GM18873 (cell line): ENCODE results near the gene PDZD8.

ENCODE experiments used
- ATAC-seq: cut with Tn5 transposase; IDR thresholded peaks from one replicate; pipeline ENCODE4 v1.9.1; 2021; ENCODE audit warnings: mild to moderate bottlenecking, moderate library complexity, moderate number of reproducible peaks; ENCODE audit not compliant: unreplicated experiment, low FRiP score

The PDZD8 gene

DNA sequence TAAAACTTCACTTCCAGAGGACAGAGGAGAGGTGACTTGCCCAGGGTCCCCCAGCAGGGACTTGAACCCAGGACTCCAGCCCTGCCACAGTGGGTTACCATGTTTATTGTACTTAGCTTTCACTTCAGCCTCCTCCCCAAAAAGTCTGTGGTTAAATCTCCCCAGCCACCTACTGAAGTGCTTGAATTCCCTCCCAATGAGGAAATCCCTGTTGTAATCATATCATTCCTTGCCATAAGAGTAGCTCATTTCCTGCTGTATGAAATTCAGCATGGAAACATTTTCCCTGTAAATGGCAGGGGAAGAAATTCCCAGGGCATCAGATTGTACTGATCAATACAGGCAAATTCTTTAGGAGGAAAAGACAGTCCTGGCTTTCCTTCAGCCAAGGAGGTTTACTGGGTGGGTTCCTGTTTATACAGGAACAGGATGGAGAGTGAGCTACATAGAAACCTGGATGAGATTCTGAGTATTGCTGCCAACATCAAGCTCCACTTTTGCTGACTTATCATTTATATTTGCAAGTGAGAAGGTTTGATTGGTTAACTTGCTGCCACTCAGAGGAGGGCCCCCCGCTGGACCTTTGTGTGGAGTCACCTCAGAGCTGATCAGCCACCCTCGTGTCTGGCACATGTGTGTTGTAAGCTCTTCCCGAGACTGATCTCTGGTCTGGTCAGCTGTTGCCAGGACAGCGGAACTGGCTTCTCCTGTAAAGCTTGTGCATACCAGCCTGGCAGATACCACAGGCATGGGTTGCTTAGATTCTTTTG, 16.4 kb upstream of the PDZD8 start:
- no peak for ATAC-seq

DNA sequence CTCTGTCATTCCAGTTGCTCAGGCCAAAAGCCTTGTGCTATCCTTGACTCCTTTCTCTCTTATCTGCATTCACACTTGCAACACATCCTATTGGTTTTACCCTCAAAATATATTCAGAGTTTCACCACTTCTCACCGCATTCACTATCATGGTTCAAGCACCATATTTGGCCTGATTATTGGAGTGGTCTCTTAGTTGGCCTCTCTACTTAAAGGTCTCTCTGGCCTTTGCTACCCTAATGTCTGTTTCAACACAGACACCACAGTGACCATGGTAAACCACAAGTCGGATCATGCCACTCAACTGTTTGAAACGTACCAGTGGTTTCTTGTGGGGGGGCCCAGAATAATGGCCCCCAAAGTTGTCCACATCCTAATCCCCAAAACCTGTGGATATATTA, 15.2 kb upstream of the PDZD8 start:
- ATAC-seq = no peak

DNA sequence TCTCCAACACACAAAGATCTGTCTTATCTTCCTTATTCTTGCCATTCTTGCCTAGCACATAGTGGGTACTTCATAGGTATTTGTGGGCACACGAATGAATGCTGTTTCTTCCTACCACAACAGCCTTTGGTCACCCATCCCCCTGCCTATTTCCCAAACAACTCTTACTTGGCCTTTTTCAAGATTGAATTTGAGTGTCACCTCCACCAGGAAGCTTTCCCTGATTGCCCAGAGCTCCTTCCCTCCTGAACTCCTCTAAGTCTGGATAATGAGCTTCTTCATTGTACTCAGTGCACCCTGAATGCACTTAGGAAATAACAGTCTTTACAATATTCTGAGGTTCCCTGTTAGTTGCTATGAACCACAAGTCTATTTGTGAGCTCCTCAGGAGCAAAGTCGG, 11.6 kb upstream of the PDZD8 start:
- ATAC-seq = no peak

DNA sequence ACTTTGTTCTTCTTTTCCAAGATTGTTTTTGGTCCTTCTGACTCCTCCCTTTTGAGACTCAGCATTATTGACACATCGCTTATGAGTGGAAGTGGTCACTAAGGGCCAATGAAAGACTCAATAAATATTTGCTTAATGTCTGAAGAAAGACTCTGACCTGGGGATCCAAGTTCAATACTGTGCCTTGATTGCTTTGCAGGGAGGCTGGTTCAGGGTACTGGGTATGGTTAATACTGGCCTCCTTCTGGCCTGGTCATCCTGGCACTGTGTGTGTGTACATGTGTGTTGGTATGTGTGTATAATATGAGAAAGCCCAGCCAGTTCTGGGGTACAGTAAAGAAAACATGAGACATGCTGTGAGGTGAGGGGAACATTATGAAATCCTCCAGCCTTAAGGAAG, 7.6 kb upstream of the PDZD8 start:
- no peak for ATAC-seq

DNA sequence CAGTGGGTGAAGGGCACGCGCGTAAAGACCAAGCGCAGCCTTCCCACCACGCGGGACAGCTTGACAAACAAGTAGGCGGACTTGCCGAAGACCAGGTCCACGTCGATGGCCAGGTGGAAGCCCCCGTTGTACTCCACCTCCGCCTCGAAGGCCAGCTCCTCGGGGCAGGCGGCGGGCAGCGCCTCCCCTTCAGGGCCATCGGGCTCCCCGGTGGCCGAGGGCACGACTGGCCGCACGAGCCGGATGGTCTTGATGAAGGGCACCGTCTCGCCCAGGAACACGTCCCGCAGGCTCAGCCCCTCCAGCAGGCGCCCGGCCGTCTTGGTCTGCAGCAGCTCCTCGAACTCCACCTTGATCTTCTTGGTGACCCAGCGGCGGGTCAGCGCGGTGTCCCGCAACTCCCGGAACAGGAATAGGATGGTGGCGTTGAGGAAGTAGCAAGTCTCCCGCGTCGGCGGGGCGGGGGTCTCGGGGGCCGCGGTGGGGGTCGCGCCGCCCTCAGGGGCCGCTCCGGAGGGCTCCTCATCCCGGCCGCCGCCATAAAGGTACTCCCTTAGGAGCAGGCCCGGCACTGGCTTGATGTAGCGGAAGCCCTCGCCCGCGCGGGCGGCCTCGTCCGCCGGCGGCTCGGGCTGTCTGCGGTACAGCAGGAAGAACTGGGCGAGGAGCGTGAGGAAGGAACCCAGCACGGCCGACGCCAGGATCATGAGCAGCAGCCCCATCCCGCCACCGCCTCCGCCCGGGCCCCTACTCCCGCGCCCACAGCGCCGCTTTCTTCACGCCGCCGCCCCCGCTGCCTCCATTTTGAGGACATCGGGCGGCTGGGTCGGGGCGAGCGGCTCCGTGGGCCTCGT, 507 bp downstream of the PDZD8 start:
- peak; percentile 20 for ATAC-seq

DNA sequence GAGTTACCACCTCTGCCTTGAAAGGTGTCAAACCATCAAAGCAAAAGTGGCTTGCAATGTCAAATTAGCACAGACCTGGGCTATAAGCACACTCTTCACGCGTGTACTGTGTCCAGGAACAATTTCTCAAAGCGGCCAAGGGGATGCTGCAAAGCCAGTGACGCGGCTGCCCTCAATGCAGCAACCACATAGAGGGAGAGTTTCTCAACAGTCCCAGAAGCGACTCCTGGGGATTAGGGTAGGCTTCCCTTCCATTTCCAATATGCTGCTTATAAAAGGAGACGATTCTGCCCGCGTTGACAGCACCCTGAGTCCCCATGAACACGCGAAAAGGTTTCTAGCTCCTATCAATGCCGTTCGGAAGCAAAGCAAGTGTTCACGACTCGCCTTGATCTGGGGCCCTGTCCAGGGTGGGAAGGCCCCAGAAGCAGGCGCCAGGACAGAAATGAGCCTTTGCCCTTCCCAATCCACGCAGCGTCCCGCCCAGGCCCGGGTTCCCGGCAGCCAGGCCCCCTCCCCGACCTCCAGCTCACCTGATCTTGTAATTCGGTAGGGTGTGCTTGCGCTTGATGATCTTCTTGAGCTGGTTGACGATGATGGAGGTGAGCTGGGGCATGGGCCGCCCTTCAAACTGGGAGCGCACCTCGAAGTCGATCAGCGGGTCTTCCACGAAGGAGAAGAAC, 1.3 kb downstream of the PDZD8 start:
- ATAC-seq = no peak

DNA sequence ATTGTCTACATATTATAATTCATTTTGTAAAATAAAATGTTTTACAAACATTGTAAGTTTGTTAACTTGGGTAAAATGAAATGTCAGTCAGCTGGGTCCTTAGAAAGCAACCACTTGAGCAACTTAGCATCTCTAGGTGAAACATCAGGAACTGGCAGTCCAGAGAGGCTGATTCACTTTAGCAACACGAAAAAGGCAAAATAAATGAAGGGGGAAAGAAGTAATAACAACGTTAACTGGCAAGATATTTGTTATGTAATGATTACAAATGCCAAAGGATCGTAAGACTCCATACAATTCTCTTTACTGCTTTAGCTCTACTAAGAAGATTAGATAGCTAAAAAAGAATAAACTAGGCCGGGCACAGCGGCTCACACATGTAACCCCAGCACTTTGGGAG, 5.0 kb downstream of the PDZD8 start:
- no peak for ATAC-seq

DNA sequence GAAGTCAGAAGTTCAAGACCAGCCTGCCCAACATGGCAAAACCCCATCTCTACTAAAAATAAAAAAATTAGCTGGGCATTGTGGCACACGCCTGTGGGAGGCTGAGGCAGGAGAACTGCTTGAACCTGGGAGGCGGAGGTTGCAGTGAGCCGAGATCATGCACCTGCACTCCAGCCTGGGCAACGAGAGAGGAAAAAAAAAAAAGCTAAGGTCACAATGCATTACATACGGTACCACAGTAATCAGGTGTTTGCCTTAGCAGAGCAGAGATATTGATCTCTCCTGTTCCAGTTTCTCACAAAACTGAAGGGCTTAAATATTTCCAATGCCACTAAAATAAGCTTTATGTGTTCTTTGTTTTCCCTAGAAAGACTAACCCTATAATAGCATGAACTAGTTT, 7.5 kb downstream of the PDZD8 start:
- no peak for ATAC-seq

DNA sequence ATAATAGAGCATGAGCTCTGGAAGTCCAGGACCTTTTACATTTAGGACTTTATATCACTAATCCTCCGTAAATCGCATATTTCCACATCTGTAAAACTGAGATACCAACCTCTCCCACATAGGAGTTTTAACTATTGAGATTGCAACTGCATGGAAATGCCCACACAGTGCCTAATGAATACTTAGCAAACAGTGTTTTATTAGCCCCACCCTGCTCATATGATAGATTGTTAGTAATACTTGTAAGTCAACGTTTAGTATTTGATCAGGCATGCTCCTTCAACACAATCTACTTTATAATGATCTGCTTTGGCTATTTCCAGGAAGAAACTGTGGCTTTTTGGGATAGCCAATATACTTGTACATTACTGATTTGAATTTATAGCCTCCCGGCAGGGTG, 8.5 kb downstream of the PDZD8 start:
- no peak for ATAC-seq

DNA sequence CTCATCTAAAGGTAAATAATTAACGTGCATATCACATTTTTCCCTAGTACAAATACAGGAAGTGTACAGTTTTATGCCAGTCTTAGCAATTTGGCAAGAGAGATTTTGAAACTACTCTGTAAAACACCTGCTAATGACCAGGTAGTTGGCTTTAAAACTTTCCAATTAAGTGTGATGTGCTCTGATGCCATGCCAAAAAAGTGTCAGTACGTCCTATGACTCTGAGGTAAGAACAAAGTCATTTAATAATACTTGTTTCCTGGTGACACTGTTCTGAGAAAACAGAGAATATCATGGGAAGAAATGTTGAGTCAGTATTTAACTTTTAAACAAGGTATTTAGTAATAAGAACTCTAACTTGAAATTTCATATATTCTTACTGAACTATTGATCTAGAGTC, 9.6 kb downstream of the PDZD8 start:
- ATAC-seq = no peak

DNA sequence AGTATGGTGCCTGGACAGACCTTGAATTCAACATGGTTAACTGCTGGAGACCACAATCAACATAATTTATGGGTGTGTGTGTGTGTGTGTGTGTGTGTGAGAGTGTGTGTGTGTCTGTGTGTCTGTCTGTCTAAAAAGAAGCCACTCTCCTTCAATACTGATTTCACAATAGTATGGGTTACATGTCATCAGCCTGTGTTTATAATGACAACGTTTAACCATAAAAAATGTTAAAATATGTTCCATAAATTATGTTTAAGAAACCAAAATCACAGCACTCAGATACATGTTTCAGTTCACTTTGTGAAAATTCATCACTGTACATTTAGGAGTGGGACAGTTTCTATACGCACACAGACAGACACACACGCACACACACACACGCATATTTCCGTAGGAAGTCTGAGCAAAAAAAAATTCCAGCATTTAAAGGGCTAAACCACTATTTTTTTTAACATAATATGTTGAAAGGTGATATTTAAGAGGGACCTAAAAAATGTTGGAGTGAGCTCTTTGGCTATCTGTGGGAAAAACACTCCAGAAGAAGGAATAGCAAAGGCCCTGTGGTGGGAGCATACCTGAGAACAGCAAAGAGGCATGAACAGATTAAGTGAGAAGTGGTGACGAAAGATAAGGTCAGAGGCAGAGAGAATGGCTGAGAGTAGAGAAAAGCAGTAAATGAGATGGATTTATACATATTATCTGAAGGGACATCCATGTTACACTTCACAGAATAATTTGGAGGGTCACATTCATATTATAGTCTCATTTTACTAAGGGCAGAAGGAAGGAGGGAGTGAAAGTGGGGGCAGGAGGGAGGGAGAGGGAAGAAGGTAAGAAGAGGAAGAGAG, 10.9 kb downstream of the PDZD8 start:
- no peak for ATAC-seq

DNA sequence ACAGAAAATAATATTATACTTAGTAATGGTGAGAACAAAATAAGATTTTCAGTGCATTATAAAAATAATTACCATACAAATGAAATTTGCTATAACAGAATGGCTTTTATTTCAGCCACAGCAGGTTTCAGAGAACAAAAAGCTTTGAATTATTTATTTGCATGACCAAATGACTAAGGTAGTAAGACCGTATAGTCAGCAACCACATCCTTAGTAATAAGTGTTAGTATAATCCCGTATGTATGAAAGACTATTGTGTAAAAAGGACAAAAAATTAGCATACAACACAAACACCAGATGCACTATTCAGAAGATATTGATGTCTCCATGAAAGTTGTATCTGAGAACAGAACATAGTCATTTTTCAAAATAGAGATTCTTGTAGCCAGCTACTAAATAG, 12.2 kb downstream of the PDZD8 start:
- ATAC-seq = peak; percentile 38

DNA sequence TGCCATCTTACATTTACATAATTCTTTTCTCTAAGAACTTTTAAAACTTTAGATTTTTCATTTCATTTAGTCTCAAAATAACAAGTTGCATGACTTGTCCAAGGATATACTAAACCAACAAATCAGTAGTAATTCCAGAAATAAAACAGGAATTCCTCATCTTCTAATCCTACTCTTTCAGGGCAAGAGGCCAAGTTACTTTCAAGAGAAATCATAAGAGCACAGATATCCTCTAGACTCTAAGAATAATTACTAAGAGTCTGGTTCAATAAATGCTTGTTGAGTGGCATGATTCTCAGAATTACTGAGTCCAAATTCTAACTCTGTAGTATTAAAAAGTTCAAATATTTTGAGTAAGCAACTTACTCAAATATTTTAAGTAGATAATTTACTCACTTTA, 12.9 kb downstream of the PDZD8 start:
- no peak for ATAC-seq

DNA sequence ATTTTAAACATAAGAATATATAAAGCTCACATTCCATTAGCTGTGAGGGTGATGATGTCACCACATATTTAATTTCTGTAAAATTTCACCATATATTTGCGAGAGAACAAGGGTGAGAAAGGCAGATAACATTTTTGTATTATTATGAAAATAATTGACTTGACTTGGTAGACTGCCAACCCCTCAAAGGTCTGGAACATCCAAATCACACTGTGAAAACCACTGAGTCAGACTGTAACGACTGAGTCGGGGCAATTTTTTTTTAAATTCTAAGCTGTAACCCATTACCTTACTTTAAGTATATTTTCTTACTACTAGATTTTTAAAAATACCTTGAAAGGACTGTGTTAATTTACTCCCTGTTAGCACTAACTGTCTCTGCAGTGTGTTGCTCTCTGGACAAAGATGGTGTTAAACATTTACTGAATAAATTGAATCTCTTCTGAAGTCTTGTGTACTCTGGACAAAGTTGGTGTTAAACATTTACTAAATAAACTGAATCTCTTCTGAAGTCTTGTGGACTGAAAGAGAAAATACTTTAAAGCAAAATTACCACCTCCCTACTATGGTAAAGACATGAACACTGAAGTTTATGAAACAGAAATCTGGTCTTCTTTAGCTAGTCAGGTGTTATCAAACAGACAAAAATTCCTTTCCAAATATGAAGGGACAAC, 14.1 kb downstream of the PDZD8 start:
- ATAC-seq = peak; percentile 58

DNA sequence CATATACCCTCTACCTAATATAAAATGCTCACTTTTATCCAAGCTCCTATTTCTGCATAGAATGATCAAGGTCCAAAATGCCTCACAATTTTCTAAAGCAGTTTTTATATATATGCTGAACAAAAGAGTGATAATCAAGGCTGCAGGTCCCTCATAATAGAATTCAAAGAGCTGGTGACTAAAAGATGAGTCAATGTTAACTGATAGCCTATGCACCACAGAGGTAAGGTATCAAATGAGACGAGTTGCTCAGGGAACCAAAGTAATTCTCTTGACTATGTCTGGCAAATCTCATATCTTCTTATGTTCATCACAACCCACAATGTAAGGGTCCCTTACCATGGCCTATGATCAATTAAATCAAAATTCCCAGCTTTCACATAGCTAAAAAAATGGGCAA, 15.2 kb downstream of the PDZD8 start:
- ATAC-seq = no peak

DNA sequence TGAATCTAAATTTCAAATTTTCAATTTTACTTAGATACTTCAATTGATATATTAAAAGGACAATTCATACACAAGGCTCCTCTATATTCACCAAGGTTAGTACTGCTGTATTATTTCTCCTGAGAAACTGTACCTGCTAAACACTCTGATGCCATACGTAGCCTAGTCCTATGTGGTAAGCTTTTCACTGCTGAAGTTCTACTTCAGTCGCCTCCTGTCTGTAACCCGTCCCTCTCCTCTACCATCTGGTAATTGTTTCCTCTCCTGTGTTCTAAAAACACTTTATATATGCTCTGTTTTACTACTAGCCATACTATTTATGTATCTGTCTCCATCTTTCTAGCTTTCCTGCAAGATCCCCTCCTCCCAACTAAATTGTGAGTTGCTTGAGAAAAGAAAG, 20.2 kb downstream of the PDZD8 start:
- no peak for ATAC-seq

DNA sequence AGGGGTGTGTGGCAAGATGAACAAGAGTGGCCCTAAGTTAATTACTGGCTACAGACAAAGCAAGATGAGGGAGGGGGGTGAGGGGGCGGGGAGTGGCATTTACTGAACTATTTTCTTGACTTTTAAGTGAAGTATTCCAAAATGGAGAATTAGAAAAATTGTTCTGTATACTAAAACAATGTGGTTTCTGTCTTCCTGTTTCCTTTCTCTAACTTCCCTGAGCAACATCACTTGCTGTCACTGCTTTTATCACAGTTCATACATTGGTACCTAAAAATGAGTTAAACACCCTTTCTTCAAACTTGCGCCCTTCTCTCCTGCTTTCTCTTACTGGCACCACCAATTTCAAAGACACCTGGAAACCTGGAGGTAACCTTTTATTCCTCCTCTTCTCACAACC, 21.6 kb downstream of the PDZD8 start:
- no peak for ATAC-seq

DNA sequence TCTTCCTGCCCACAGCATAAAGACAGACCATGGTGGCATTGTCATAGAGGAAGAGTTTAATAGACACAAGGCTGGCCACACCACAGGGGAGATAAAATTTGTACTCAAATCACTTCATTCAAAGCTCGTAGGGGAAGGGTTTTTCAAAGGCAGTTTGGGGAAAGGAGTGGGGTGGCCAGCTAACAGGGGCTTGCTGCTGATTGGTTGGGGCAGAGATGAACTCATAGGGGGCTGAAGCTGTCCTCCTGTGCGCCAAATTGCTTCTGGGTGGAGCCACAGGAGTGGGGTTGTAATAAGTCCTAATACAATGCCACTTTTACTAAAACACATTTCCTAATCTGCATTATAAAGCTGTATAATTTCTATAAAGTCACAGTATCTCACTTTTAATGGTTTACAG, 22.5 kb downstream of the PDZD8 start:
- no peak for ATAC-seq

DNA sequence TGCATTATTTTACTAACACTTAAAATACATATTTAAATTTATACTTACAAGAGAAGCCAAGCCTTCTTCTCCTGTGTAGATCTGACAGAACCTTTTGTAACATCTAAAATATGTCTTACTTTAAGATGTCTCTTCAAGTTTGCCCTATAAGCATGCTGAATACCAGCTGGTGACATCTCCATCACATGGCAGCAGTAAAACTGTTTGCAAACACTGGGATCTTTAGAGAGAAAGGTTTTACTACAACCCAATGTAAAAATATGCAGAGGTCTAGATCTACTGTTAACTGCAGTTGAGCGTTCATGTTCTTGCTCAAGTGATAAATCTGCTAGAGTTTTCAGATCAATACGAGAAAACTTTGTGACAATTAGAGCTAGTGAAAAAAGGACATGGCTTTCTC, 23.2 kb downstream of the PDZD8 start:
- no peak for ATAC-seq

DNA sequence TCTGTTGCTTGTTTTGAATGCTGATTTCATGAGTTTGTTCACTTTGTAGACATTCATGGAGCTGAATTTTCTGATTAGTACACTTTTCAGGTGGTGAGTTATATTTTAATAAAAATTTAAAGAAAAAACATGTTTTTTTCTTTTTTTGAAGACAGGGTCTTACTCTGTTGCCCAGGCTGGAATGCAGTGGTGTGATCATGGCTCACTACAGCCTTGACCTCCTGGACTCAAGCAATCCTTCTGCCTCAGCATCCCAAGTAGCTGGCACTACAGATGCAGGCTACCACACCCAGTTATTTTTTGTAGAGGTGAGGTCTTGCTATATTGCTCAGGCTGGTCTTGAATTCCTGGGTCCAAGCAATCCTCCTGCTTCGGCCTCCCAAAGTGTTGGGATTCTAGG, 23.7 kb downstream of the PDZD8 start:
- ATAC-seq = no peak
